ENCODE measurements around the gene GBP4. TPM values are rescaled to one million over a fixed set of nuclear protein-coding genes. Genes with fewer than 3 reads are reported as not detected.
A peak's percentile ranks its signal among the peaks of the same experiment; 100 is the strongest.
"Not testable (repeated sequence)": the region's sequence is repeated elsewhere in the genome, so short reads cannot be mapped to it uniquely, and the experiment has no call there.

GBP4 gene
- 1 to 10 TPM; 6.0 to 6.1 TPM for total RNA-seq

- H3K4me1 ChIP-seq (replicated peaks) = no peaks in the 10 kb centered on the region
Observed at GRCh38 chr1:89198491-89199072, at the start of gene GBP4. Gene GBP4 (minus strand): TSS chr1:89198942. CDS start chr1:89198834, 108 bp downstream.

GRCh38 chr1:89243046-89243445 lies 44.3 kb upstream of the GBP4 start:
- Histone ChIP-seq H3K4me3 (no peak overlapping the region), H3K9me3 (no peaks in the 10 kb centered on the region), H3K36me3 (no peaks in the 10 kb centered on the region), H3K27ac (no peak overlapping the region), H3K4me1 (replicated peaks) (no peaks in the 10 kb centered on the region), H3K27me3 (replicated peaks; ENCODE audit: insufficient read depth) (no peaks in the 10 kb centered on the region)
- no peak for TF ChIP-seq POLR2AphosphoS5 (IDR thresholded peaks at IDR 0.05)
- TF ChIP-seq POLR2A (IDR thresholded peaks at IDR 0.05) = no peak
- TF ChIP-seq CTCF (IDR thresholded peaks at IDR 0.05) = no peak
- no peak for DNase-seq (ENCODE audit: low spot score)
- 98% methylated on average over 3 of the region's 3 CpGs for WGBS
- intact Hi-C loops (cut with DNase I) = no loop called here

More at GRCh38 chr1:89198491-89199072, at the start of gene GBP4:
- no peaks in the 10 kb centered on the region for H3K9me3 ChIP-seq
- peak; percentile 52 for TF ChIP-seq POLR2AphosphoS5 (IDR thresholded peaks at IDR 0.05)
- TF ChIP-seq CTCF (IDR thresholded peaks at IDR 0.05) = no peak
- TF ChIP-seq POLR2A (IDR thresholded peaks at IDR 0.05) = peak; percentile 57
- intact Hi-C loops (cut with DNase I) = no loop called here
- WGBS = 6% methylated on average over 21 of the region's 21 CpGs
- peak within 1 kb of the TSS; percentile 40 to 46 for H3K4me3 ChIP-seq
- H3K27ac ChIP-seq = peak within 1 kb of the TSS; percentile 79 to 82
- H3K36me3 ChIP-seq = no peaks in the 10 kb centered on the region
- no peaks in the 10 kb centered on the region for H3K27me3 ChIP-seq (replicated peaks; ENCODE audit: insufficient read depth)
- peak; percentile 55 for DNase-seq (ENCODE audit: low spot score)

GRCh38 chr1:89221341-89221740 lies 22.6 kb upstream of the GBP4 start:
- H3K27me3 ChIP-seq (replicated peaks; ENCODE audit: insufficient read depth) = no peaks in the 10 kb centered on the region
- 21% methylated on average over 1 of the region's 1 CpG for WGBS
- no peak overlapping the region for H3K4me3 ChIP-seq
- no peak for TF ChIP-seq POLR2AphosphoS5 (IDR thresholded peaks at IDR 0.05)
- no peak for TF ChIP-seq POLR2A (IDR thresholded peaks at IDR 0.05)
- no peak for TF ChIP-seq CTCF (IDR thresholded peaks at IDR 0.05)
- intact Hi-C loops (cut with DNase I) = no loop called here
- no peaks in the 10 kb centered on the region for H3K36me3 ChIP-seq
- DNase-seq (ENCODE audit: low spot score) = no peak
- H3K27ac ChIP-seq = no peak overlapping the region
- no peaks in the 10 kb centered on the region for H3K4me1 ChIP-seq (replicated peaks)
- H3K9me3 ChIP-seq = no peaks in the 10 kb centered on the region

GRCh38 chr1:89219851-89220250 lies 21.1 kb upstream of the GBP4 start:
- H3K9me3 ChIP-seq; H3K36me3 ChIP-seq; H3K27me3 ChIP-seq (replicated peaks; ENCODE audit: insufficient read depth); H3K4me1 ChIP-seq (replicated peaks); H3K4me3 ChIP-seq; H3K27ac ChIP-seq; DNase-seq (ENCODE audit: low spot score); intact Hi-C loops (cut with DNase I): not testable (repeated sequence)

- H3K4me1 ChIP-seq (replicated peaks); H3K36me3 ChIP-seq; H3K4me3 ChIP-seq; H3K9me3 ChIP-seq; intact Hi-C loops (cut with DNase I); DNase-seq (ENCODE audit: low spot score); H3K27ac ChIP-seq; H3K27me3 ChIP-seq (replicated peaks; ENCODE audit: insufficient read depth): not testable (repeated sequence)
- 97% methylated on average over 3 of the region's 3 CpGs for WGBS
Observed at GRCh38 chr1:89218941-89219340, 20.2 kb upstream of the GBP4 start.

GRCh38 chr1:89213347-89213746 lies 14.6 kb upstream of the GBP4 start:
- intact Hi-C loops (cut with DNase I) = no loop called here
- no peak for DNase-seq (ENCODE audit: low spot score)
- Histone ChIP-seq H3K9me3 (no peaks in the 10 kb centered on the region), H3K36me3 (no peaks in the 10 kb centered on the region), H3K4me3 (no peak overlapping the region), H3K4me1 (replicated peaks) (no peaks in the 10 kb centered on the region), H3K27me3 (replicated peaks; ENCODE audit: insufficient read depth) (no peaks in the 10 kb centered on the region), H3K27ac (no peak overlapping the region)
- TF ChIP-seq POLR2AphosphoS5 (IDR thresholded peaks at IDR 0.05) (no peak), CTCF (IDR thresholded peaks at IDR 0.05) (no peak), POLR2A (IDR thresholded peaks at IDR 0.05) (no peak)
- 47% methylated on average over 1 of the region's 1 CpG for WGBS

All from prostate gland (tissue), 2 donors.